Astrocyte (in vitro differentiated cells and primary cell): ENCODE data around the gene PIK3R3. TPM values are rescaled to one million over a fixed set of nuclear protein-coding genes. Genes with fewer than 3 reads are reported as not detected.
A peak's percentile ranks its signal among the peaks of the same experiment; 100 is the strongest.

Experiments
- DNase-seq: peaks from one replicate; pipeline ENCODE4 v3.0.0-alpha.2; 2010; ENCODE audit warnings: low read depth
- FAIRE-seq: peaks from 2 replicates; lab custom pipeline; 2011; peaks lifted over from hg19 to GRCh38; lab: Jason Lieb, UNC
- H2AFZ ChIP-seq: 2 replicates; pipeline ENCODE4 v1.6.0; 2012; ENCODE audit warnings: low read depth, low read length, inconsistent platforms
- H3K27ac ChIP-seq: 2 replicates; pipeline ENCODE4 v1.5.1; 2011; ENCODE audit warnings: low read depth, low read length, inconsistent platforms
- H3K27me3 ChIP-seq: 2 replicates; pipeline ENCODE4 v1.6.0; 2011; ENCODE audit warnings: low read length, inconsistent platforms; ENCODE audit not compliant: insufficient read depth
- H3K36me3 ChIP-seq: 2 replicates; pipeline ENCODE4 v1.5.1; 2011; ENCODE audit warnings: low read length, inconsistent platforms; ENCODE audit not compliant: insufficient read depth
- H3K4me1 ChIP-seq: 2 replicates; pipeline ENCODE4 v1.5.1; 2011; ENCODE audit warnings: low read length, inconsistent platforms; ENCODE audit not compliant: insufficient read depth
- H3K4me2 ChIP-seq: 2 replicates; pipeline ENCODE4 v1.6.0; 2012; ENCODE audit warnings: low read length, inconsistent platforms
- H3K4me3 ChIP-seq: 2 replicates; pipeline ENCODE4 v1.5.1; 2011; ENCODE audit warnings: low read depth, mild to moderate bottlenecking, low read length, inconsistent platforms; ENCODE audit not compliant: insufficient read depth
- H3K79me2 ChIP-seq: 2 replicates; pipeline ENCODE4 v1.6.0; 2012; ENCODE audit warnings: mild to moderate bottlenecking, low read length, inconsistent platforms; ENCODE audit not compliant: insufficient read depth
- H3K9ac ChIP-seq: 2 replicates; pipeline ENCODE4 v1.6.0; 2012; ENCODE audit warnings: mild to moderate bottlenecking, low read length, inconsistent platforms
- H3K9me3 ChIP-seq: 2 replicates; pipeline ENCODE4 v1.5.1; 2012; ENCODE audit warnings: low read depth, mild to moderate bottlenecking, low read length, inconsistent platforms; ENCODE audit not compliant: insufficient read depth
- H4K20me1 ChIP-seq: 2 replicates; pipeline ENCODE4 v1.6.0; 2012; ENCODE audit warnings: low read length, inconsistent platforms; ENCODE audit not compliant: insufficient read depth
- H3K27ac Mint-ChIP-seq: one replicate; pipeline ENCODE4 v1.8.0; 2021; ENCODE audit warnings: mild to moderate bottlenecking, mixed read lengths; ENCODE audit not compliant: unreplicated experiment
- H3K27me3 Mint-ChIP-seq: one replicate; pipeline ENCODE4 v1.8.0; 2021; ENCODE audit warnings: low read depth, mixed read lengths; ENCODE audit not compliant: unreplicated experiment
- H3K36me3 Mint-ChIP-seq: one replicate; pipeline ENCODE4 v1.8.0; 2021; ENCODE audit warnings: low read depth, mixed read lengths; ENCODE audit not compliant: unreplicated experiment
- H3K4me1 Mint-ChIP-seq: one replicate; pipeline ENCODE4 v1.8.0; 2021; ENCODE audit warnings: low read depth, mixed read lengths; ENCODE audit not compliant: unreplicated experiment
- H3K4me3 Mint-ChIP-seq: one replicate; pipeline ENCODE4 v1.8.0; 2021; ENCODE audit warnings: mild to moderate bottlenecking, moderate library complexity, mixed read lengths; ENCODE audit not compliant: unreplicated experiment
- H3K9me3 Mint-ChIP-seq: one replicate; pipeline ENCODE4 v1.8.0; 2021; ENCODE audit warnings: mild to moderate bottlenecking, mixed read lengths; ENCODE audit not compliant: unreplicated experiment
- EZH2 ChIP-seq: IDR thresholded peaks from 2 replicates; pipeline ENCODE4 v1.6.1; 2012; ENCODE audit warnings: mild to moderate bottlenecking, low read length, inconsistent platforms; ENCODE audit not compliant: insufficient read depth
- total RNA-seq: library from RNA; stranded (reverse); gene quantifications from 2 replicates; pipeline ENCODE4 v1.2.1, GENCODE V29; 2021
- TF ChIP-seq, protein P1 (sequence below): IDR thresholded peaks from 2 replicates; pipeline ENCODE4 v1.5.1; 2011; ENCODE audit warnings: low read depth, mild to moderate bottlenecking, inconsistent platforms, low read length, moderate library complexity; ENCODE audit not compliant: insufficient read depth

PIK3R3 gene
- total RNA-seq, 1 donor from 2014 or later: 68.4 TPM

DNA sequence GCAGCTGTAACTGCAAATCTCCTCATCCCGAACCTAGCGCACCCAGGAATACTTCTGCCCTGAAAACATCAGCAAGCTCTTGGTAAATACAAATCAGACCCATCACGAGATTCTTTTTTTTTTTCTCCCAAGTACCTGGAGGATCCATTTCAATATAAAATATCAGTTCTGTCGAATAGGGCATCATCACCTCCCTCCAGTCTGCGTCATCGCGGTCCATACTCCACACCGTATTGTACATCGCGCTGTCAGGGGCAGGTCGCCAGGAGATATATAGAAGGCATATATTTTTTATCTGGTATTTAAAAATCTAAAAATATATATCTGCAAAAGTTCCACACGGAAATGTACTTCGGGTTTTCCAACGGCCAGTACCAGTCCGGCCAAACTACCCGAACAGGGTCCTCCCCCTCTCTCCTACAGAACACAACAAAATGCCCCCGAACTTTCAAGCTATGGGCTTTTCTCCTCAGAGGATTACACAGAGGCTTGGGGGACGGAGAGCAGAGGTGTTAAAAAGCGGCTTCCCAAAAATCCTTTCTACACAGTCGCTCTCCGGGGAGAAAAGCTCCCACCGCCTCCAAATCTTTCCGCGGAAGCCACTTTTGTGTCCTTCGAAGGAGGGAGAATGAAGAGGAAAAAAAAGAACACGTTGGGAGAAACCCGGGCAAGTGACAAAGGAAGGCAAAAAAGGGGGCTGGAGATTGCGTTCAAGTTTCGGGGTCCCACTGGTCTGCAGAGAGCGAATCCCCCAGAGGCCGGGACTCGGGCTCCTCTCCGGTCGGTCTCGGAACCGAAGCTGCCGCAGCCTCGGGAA lies 509 bp downstream of the PIK3R3 start:
- peak overlapping the region; percentile 100 for H3K27ac ChIP-seq
- Mint-ChIP-seq H3K4me3 (peak overlapping the region; percentile 96), H3K9me3 (no peaks in the 10 kb centered on the region), H3K27me3 (no peaks in the 10 kb centered on the region), H3K36me3 (no peaks in the 10 kb centered on the region), H3K4me1 (peaks cover 23% of the 10 kb centered on the region), H3K27ac (peak overlapping the region; percentile 100)
- FAIRE-seq (no peak), DNase-seq (no peak)
- H3K79me2 ChIP-seq: peaks cover 48% of the 10 kb centered on the region
- H3K9me3 ChIP-seq: no peaks in the 10 kb centered on the region
- H3K27me3 ChIP-seq: no peaks in the 10 kb centered on the region
- H2AFZ ChIP-seq: peak overlapping the region; percentile 100
- H3K4me2 ChIP-seq: peak overlapping the region; percentile 94
- peak overlapping the region; percentile 90 for H3K4me3 ChIP-seq
- TF ChIP-seq, protein P1, sequence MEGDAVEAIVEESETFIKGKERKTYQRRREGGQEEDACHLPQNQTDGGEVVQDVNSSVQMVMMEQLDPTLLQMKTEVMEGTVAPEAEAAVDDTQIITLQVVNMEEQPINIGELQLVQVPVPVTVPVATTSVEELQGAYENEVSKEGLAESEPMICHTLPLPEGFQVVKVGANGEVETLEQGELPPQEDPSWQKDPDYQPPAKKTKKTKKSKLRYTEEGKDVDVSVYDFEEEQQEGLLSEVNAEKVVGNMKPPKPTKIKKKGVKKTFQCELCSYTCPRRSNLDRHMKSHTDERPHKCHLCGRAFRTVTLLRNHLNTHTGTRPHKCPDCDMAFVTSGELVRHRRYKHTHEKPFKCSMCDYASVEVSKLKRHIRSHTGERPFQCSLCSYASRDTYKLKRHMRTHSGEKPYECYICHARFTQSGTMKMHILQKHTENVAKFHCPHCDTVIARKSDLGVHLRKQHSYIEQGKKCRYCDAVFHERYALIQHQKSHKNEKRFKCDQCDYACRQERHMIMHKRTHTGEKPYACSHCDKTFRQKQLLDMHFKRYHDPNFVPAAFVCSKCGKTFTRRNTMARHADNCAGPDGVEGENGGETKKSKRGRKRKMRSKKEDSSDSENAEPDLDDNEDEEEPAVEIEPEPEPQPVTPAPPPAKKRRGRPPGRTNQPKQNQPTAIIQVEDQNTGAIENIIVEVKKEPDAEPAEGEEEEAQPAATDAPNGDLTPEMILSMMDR: no peak
- no peak for TF ChIP-seq EZH2
- no peaks in the 10 kb centered on the region for H3K36me3 ChIP-seq
- H4K20me1 ChIP-seq: peaks cover 21% of the 10 kb centered on the region
- peaks cover 14% of the 10 kb centered on the region for H3K4me1 ChIP-seq
- H3K9ac ChIP-seq: peak overlapping the region; percentile 98

DNA sequence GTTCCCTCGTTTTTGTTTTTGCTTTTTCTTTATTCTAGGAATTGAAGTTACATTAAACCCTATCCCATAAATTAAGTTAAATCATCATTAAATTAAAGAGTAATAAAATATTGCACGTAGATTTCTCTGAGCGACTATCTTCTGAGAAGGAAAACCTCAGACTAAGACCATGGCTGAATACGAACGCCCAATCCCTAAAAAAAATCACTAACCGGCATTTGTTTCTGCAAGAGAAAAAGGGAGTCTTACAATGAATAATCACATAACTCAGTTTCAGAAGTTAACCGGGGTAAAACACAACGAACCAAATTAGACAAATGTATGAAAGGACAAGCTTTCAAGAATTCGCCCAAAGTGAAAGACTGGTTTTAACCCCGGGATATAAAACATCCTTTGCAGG lies 1.3 kb downstream of the PIK3R3 start:
- H3K4me3 Mint-ChIP-seq: peak overlapping the region; percentile 96
- H3K27me3 ChIP-seq: no peaks in the 10 kb centered on the region
- peak overlapping the region; percentile 98 for H3K9ac ChIP-seq
- peaks cover 22% of the 10 kb centered on the region for H3K4me1 Mint-ChIP-seq
- no peaks in the 10 kb centered on the region for H3K36me3 ChIP-seq
- no peaks in the 10 kb centered on the region for H3K9me3 ChIP-seq
- H3K27ac Mint-ChIP-seq: peak overlapping the region; percentile 28
- DNase-seq: no peak
- peaks cover 57% of the 10 kb centered on the region for H3K79me2 ChIP-seq
- no peak for TF ChIP-seq EZH2
- TF ChIP-seq, protein P1: no peak
- peaks cover 24% of the 10 kb centered on the region for H4K20me1 ChIP-seq
- H3K4me2 ChIP-seq: peak overlapping the region; percentile 94
- H3K36me3 Mint-ChIP-seq: peaks cover under 1% of the 10 kb centered on the region
- H3K27me3 Mint-ChIP-seq: no peaks in the 10 kb centered on the region
- H3K4me3 ChIP-seq: peak overlapping the region; percentile 90
- no peaks in the 10 kb centered on the region for H3K9me3 Mint-ChIP-seq
- FAIRE-seq: no peak
- peaks cover 14% of the 10 kb centered on the region for H3K4me1 ChIP-seq
- no peak overlapping the region for H2AFZ ChIP-seq
- peak overlapping the region; percentile 32 for H3K27ac ChIP-seq

DNA sequence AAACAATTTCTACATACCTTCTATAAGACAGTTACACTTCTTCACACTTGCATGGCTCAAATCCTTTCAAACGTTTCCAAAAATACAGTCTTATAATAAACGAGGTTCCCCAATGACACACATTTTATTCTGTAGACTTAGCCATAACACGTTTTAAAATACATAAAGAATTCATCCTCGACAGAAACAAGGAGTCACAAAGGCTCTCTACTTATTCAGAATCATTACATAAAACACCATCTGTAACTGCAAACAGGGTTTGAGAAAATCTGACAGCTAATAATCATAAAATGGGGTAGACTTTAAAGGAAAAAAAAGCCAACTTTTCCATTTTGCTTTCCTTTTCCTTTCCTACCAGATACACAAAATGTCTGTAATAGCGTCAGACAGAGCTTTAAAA lies 1.8 kb downstream of the PIK3R3 start:
- H3K4me3 Mint-ChIP-seq: peak overlapping the region; percentile 96
- no peak for FAIRE-seq
- H3K9ac ChIP-seq: peak overlapping the region; percentile 98

More for the DNA sequence above, 1.8 kb downstream of the PIK3R3 start:
- no peaks in the 10 kb centered on the region for H3K27me3 Mint-ChIP-seq
- H3K36me3 ChIP-seq: no peaks in the 10 kb centered on the region
- H3K4me1 ChIP-seq: peaks cover 14% of the 10 kb centered on the region
- H3K4me3 ChIP-seq: peak overlapping the region; percentile 90
- H2AFZ ChIP-seq: no peak overlapping the region
- peaks cover 3% of the 10 kb centered on the region for H3K36me3 Mint-ChIP-seq
- H4K20me1 ChIP-seq: peaks cover 27% of the 10 kb centered on the region
- H3K27ac Mint-ChIP-seq: peak overlapping the region; percentile 28
- no peaks in the 10 kb centered on the region for H3K27me3 ChIP-seq
- peaks cover 60% of the 10 kb centered on the region for H3K79me2 ChIP-seq
- no peak for DNase-seq
- H3K4me2 ChIP-seq: peak overlapping the region; percentile 94
- H3K9me3 ChIP-seq: no peaks in the 10 kb centered on the region
- TF ChIP-seq EZH2: no peak
- TF ChIP-seq, protein P1: no peak
- peak overlapping the region; percentile 32 for H3K27ac ChIP-seq
- no peaks in the 10 kb centered on the region for H3K9me3 Mint-ChIP-seq
- peaks cover 22% of the 10 kb centered on the region for H3K4me1 Mint-ChIP-seq
